ENCODE measurements around the gene CALHM5.

The CALHM5 gene

DNA sequence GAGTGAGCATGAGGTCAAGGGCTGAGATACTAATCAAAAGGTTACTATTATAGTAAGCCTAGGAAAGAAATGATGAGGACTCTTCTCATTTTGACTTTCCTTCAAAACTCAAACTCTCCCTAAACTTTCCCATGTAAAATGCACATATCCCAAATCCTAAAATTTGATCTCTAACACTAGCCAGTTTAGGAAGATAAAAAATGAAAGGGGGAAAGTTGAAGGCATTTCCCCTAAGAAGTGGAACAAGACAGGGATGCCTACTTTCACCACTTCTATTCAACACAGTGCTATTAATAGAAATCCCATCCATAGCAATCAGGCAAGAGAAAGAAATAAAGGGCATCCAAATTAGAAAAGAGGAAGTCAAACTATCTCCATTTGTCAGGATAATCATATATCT is 2.9 kb upstream of the CALHM5 start:
- DNase-seq: no peak

GRCh38 chr6:116512111-116512559 is 696 bp downstream of the CALHM5 start:
- DNase-seq: no peak

DNA sequence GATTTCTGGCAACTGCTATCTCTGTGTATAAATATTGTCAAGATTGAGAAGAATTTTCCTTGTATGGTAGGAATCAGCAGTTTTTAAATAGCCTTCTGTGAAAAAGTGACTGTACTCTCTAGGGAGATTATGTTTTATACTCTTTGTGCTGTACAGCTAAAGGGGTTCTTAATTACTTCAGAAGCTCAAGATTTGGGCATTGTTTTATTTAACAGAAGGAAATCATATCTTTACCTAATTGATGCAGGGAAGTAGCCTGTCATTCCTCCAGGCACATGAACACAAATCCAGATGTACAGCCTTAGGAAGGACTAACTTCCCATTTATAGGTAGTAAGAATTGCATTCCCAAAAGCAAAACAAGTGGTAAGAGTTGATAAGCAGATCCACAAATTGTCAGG is 1.3 kb downstream of the CALHM5 start:
- no peak for DNase-seq

- no peak for DNase-seq
Observed at GRCh38 chr6:116513224-116513875, 1.9 kb downstream of the CALHM5 start.

- DNase-seq: no peak
Observed at GRCh38 chr6:116514111-116514510, 2.7 kb downstream of the CALHM5 start.

- no peak for DNase-seq
Observed at GRCh38 chr6:116515141-116515540, 3.7 kb downstream of the CALHM5 start.

- DNase-seq: peak in 1 of 56 donors; percentile 2
Observed at GRCh38 chr6:116518621-116519368, 7.4 kb downstream of the CALHM5 start.

DNA sequence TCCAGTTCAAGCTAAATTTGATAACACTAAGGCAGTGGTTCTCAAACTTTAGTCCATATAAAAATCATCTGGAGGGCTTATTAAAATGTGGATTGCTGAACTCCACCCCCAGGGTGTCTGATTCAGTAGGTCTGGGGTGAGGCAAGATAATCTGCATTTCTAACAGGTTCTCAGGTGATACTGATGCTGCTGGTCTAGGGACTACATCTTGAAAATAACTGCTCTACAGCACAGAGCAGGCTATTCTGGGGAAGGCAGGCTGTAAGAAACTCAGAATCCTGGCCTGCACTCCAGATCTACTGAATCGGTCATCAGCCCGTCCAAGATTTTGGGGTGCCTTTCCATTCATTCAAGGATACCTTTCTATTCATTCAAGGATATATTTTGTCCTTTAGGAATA is 11.5 kb downstream of the CALHM5 start:
- no peak for DNase-seq

- no peak for DNase-seq
Observed at GRCh38 chr6:116524236-116524635, 12.8 kb downstream of the CALHM5 start.

- no peak for DNase-seq
Observed at GRCh38 chr6:116528133-116528532, 16.7 kb downstream of the CALHM5 start.

- no peak for DNase-seq
Observed at GRCh38 chr6:116528780-116529179, 17.3 kb downstream of the CALHM5 start.

- no peak for DNase-seq
Observed at GRCh38 chr6:116529466-116530290, 18.2 kb downstream of the CALHM5 start.

- DNase-seq: no peak
Observed at GRCh38 chr6:116530436-116530835, 19.0 kb downstream of the CALHM5 start.

DNA sequence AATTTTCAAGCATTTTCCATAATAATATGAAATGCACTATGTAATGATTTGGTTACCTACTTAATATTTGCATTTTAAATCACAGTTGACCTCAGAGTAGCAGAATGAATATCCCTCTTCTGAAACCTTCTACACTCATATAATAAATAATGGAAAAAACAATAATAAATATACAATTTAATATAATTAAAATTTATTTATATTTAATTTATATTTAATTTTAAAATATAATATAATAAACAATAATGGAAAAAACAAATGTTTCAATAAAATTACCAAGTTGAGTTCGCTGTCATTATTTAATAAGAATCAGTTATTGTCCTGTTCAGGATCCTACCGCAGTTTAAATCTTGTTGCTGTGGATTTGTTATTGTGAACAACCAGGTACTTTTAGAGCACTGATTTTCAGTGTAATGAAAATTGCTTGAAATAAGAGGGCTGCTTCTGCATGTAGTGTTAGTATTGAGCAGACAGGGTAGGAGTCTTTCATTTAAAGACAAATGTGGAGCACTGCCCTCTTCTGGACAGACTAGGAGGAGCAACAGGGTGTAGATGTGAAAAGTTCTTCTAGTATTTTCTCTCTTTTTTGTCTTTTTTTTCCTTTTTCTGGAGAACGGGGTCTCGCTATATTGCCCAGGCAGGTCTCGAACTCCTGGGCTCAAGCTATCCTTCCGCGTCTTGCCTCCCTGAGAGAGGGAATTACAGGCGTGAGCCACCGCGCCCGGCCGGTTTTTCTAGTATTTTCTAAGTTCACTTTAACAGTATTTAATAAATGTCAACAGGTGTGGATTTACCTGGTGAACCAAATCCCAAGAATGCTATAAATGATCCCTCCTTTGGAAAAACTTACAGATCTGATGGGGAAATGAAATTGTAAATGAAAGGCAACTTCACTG is 20.5 kb downstream of the CALHM5 start:
- DNase-seq: peak in 11 of 56 donors; percentile 2 to 69 (median 25)

DNA sequence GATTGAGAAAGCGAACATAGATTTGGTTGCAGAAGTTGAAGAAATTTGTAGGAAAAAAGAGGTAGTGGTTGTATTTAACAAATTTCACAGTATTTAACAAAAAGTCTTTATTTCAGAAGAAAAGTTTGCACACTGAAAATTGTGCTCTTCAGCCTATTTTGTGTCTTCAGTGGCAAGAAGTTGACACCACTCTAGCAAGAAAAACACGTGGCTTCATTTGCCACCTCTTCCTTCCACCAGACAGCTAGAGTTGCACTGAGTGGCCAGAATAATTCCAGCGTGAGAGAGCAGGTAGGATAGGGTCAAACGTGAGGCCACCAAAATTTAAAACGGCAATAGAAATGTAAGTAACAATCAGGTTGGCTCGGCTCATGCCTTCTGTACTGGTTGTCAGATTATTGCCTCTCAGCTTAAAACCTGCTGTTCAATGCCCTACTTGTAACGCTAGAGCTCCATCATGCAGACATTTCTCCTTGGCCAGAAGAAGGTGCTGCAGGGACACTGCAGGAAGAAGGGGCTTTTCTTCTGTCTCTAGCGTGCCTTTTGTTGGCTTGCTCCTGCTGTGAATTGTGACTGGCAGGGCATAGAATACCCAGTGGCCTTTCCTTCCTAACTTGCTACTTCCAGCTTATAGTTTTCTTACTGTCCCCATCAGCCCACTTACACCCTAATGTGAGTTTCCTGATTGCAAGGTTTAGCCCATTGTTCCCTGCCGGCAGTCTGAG is 22.0 kb downstream of the CALHM5 start:
- no peak for DNase-seq

- no peak for DNase-seq
Observed at GRCh38 chr6:116535109-116535508, 23.7 kb downstream of the CALHM5 start.

DNA sequence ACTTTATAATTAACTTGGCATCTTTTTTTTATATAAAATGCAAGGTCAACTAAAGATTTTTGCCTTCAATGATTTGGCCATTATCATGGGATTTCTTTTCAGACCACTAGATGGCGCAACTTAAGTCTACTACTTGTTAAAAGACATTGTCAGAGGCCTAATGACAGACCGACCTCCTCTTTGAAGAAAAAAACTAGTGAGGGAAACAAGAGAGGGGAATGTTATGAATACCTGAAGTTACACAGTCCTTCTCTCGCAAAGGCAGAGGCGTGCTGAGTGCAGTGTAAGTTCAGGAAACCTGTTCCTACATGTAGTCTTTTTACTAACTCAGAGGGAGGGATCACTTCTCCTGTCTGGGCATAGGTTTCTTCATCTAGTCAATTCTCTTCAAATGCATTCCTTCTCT is 24.8 kb downstream of the CALHM5 start:
- DNase-seq: no peak

DNA sequence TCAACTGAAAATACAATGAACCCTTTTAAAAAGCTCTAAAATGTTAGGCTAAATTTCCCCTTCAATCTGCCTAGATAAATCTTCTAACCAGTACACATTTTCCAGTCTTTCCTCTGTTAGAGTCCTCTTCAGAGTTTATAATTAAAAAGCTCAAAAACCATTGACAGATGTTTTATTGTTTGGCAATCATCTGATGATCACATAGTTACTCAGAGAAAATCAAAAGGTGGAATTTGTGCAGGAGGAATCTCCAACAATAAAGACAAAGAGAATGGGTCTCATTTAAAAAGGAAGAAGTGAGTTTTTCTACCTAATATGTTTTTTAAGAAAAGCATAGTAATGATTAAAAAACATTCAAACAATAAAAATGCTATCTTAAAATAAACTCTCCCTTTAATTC is 31.0 kb downstream of the CALHM5 start:
- DNase-seq: no peak

DNA sequence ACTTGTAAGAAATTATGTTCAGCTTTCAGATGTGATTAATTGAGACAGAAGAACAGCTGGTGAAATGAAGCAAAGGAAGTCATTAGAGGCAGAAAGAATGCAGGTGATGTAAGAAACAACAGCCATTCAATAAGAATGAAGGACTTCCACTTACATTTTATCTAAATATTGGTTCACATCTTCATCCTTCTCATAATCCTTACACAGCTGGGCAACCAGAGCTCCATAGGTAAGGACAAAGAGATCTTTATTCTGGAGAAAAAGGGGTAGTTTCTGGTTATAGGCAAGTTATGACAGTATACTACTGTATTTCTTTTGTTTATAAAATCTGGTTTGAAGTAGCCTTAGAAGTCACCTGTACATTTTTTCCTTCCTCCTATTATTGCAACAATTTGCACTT is 31.7 kb downstream of the CALHM5 start:
- no peak for DNase-seq

DNA sequence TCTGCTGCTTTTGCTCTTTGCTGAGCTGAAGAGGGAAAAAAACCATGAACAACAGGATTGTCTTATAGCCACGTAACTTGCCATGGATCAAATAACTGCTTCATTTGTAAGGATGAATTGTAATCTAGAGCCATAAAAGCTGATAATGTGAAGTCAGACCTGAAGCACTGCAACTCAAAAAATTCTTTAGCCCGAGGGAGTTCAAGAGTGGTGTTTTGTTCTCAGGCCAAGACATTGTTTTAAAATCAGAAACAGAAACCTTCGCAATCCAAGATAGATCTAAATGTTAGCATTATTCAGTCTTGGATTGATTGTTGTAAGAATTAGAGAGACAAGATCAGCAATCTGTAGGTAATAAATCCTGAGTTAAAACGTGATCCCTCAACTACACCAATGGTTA is 34.2 kb downstream of the CALHM5 start, which contains the start of gene TRAPPC3L:
Gene TRAPPC3L (minus strand): TSS at position 34 of the 400 bp plus-strand sequence. CDS start 170 bp downstream, outside the sequence.
- no peak for DNase-seq
